Measurements from ENCODE around the gene ZBTB20.

DNA sequence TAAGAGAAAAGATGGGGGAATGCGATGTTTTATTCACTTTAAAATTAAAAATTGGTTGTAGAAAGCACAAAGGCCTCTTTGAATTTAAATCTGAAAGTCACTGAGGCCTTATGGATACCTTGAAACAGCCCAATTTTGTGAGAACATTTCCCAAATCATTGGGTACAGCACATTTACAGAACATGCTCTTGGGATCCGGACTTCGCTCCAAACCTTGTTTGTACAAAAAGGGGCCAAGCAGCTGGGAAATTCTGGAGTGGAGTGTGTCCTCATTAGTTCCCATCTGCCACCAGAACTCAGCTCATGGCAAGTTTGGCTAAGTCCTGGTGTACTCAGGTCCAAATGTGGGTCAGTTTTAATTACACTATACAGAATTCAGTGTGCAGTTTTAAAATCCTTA, 254.2 kb downstream of the ZBTB20 start:
- TF ChIP-seq CTCF (IDR thresholded peaks at IDR 0.05), result no peak
- TF ChIP-seq POLR2A (IDR thresholded peaks at IDR 0.05), result no peak
- no peak for TF ChIP-seq EP300 (IDR thresholded peaks at IDR 0.05)
